ENCODE measurements around the gene FAM83G.

Gene FAM83G

DNA sequence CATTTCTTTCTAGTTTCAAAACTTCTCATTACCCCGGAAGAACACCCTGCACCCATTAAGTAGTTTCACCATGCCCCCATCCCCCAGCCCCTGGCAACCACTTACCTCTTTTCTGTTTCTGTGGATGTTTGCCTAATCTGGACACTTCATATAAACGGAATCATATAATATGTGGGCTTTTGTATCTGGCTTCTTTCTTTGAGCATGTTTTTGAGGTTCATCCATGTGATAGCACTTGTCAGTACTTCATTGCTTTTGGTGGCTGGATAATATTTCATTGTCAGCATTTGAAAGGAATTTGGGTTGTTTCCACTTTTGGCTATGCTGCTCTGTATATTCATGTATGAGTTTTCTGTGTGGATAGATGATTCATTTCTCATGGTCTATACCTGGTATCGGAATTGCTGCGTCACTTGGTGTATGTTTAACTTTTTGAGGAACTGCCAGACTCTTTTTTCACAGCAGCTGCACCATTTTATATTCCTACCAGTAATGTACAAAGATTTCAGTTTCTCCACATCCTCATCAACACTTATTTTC, 82.6 kb downstream of the FAM83G start:
- no peak overlapping the region for H3K23ac ChIP-seq (ENCODE audit: low read depth, low read length, poor library complexity)
- H3K4ac ChIP-seq (ENCODE audit: low read length): no peak overlapping the region
- no peaks in the 10 kb centered on the region for H3K27me3 ChIP-seq (ENCODE audit: control insufficient read depth in 3 of 3, insufficient read depth in 3 of 3, low read depth in 1 of 3, low read length in 3 of 3)
- H3K4me2 ChIP-seq (ENCODE audit: insufficient read depth, low read length, poor library complexity, severe bottlenecking): no peak overlapping the region
- no peaks in the 10 kb centered on the region for H3K79me1 ChIP-seq (ENCODE audit: low read depth, low read length)
- H3K27ac ChIP-seq (replicated peaks; ENCODE audit: low read length): no peak overlapping the region
- no peak overlapping the region for H4K8ac ChIP-seq (ENCODE audit: low read depth, low read length)
- H3K4me1 ChIP-seq (ENCODE audit: control insufficient read depth in 2 of 2, insufficient read depth in 1 of 2, low read depth in 1 of 2, low read length in 2 of 2): peaks cover 0 to 6% of the 10 kb centered on the region in 2 donors
- DNase-seq (ENCODE audit: low spot score): no peak
- no peak overlapping the region for H2BK120ac ChIP-seq (ENCODE audit: low read depth, low read length)
- no peak overlapping the region for H3K4me3 ChIP-seq (ENCODE audit: low read length in 2 of 2)
- H3K9ac ChIP-seq (ENCODE audit: low read depth, low read length, poor library complexity): no peak overlapping the region
- no peak overlapping the region for H2BK5ac ChIP-seq (ENCODE audit: low read length)
- no CpG with 5 or more reads among the region's 4 CpGs for WGBS, 2 donors (ENCODE audit: extremely low coverage in 2 of 2, insufficient read length in 2 of 2, insufficient replicate concordance in 1 of 2)
- peaks cover 5 to 53% of the 10 kb centered on the region in 2 donors for H3K36me3 ChIP-seq (replicated peaks in 1 of 2; ENCODE audit: control insufficient read depth in 2 of 2, insufficient read depth in 2 of 2, low read length in 2 of 2)
- H2BK12ac ChIP-seq (ENCODE audit: low read length): no peak overlapping the region
- no peak overlapping the region for H2BK15ac ChIP-seq (ENCODE audit: low read length)
- H3K9me3 ChIP-seq (replicated peaks in 1 of 2; ENCODE audit: control insufficient read depth in 2 of 2, insufficient read depth in 1 of 2, low read depth in 1 of 2, low read length in 2 of 2): peaks cover 0 to 2% of the 10 kb centered on the region in 2 donors
- H3K18ac ChIP-seq (ENCODE audit: low read length): no peak overlapping the region
- H2AK5ac ChIP-seq (ENCODE audit: low read depth, low read length): no peak overlapping the region
- H4K91ac ChIP-seq (ENCODE audit: low read depth, low read length, poor library complexity): no peak overlapping the region
- no peak overlapping the region for H3K14ac ChIP-seq (ENCODE audit: low read length)
- H2AFZ ChIP-seq (ENCODE audit: low read length): no peak overlapping the region

- no peak overlapping the region for H2AFZ ChIP-seq (ENCODE audit: low read length)
- no peak for DNase-seq (ENCODE audit: low spot score)
- peaks cover 0 to 6% of the 10 kb centered on the region in 2 donors for H3K4me1 ChIP-seq (ENCODE audit: control insufficient read depth in 2 of 2, insufficient read depth in 1 of 2, low read depth in 1 of 2, low read length in 2 of 2)
- WGBS, 2 donors (ENCODE audit: extremely low coverage in 2 of 2, insufficient read length in 2 of 2, insufficient replicate concordance in 1 of 2): no CpG with 5 or more reads among the region's 2 CpGs
- H2BK15ac ChIP-seq (ENCODE audit: low read length): no peak overlapping the region
- H3K36me3 ChIP-seq (replicated peaks in 1 of 2; ENCODE audit: control insufficient read depth in 2 of 2, insufficient read depth in 2 of 2, low read length in 2 of 2): peaks cover 5 to 53% of the 10 kb centered on the region in 2 donors
- H3K18ac ChIP-seq (ENCODE audit: low read length): no peak overlapping the region
- H4K91ac ChIP-seq (ENCODE audit: low read depth, low read length, poor library complexity): no peak overlapping the region
- no peak overlapping the region for H3K4ac ChIP-seq (ENCODE audit: low read length)
- no peak overlapping the region for H2AK5ac ChIP-seq (ENCODE audit: low read depth, low read length)
- H3K23ac ChIP-seq (ENCODE audit: low read depth, low read length, poor library complexity): no peak overlapping the region
- no peak overlapping the region for H4K8ac ChIP-seq (ENCODE audit: low read depth, low read length)
- no peak overlapping the region for H3K9ac ChIP-seq (ENCODE audit: low read depth, low read length, poor library complexity)
- H3K14ac ChIP-seq (ENCODE audit: low read length): no peak overlapping the region
- H2BK12ac ChIP-seq (ENCODE audit: low read length): no peak overlapping the region
- no peak overlapping the region for H3K4me3 ChIP-seq (ENCODE audit: low read length in 2 of 2)
- H2BK120ac ChIP-seq (ENCODE audit: low read depth, low read length): no peak overlapping the region
- H3K79me1 ChIP-seq (ENCODE audit: low read depth, low read length): no peaks in the 10 kb centered on the region
- peaks cover 0 to under 1% of the 10 kb centered on the region in 2 donors for H3K9me3 ChIP-seq (replicated peaks in 1 of 2; ENCODE audit: control insufficient read depth in 2 of 2, insufficient read depth in 1 of 2, low read depth in 1 of 2, low read length in 2 of 2)
- H2BK5ac ChIP-seq (ENCODE audit: low read length): no peak overlapping the region
- H3K27ac ChIP-seq (replicated peaks; ENCODE audit: low read length): no peak overlapping the region
- no peak overlapping the region for H3K4me2 ChIP-seq (ENCODE audit: insufficient read depth, low read length, poor library complexity, severe bottlenecking)
- no peaks in the 10 kb centered on the region for H3K27me3 ChIP-seq (ENCODE audit: control insufficient read depth in 3 of 3, insufficient read depth in 3 of 3, low read depth in 1 of 3, low read length in 3 of 3)
Observed at GRCh38 chr17:18921485-18921884, 83.1 kb downstream of the FAM83G start.

DNA sequence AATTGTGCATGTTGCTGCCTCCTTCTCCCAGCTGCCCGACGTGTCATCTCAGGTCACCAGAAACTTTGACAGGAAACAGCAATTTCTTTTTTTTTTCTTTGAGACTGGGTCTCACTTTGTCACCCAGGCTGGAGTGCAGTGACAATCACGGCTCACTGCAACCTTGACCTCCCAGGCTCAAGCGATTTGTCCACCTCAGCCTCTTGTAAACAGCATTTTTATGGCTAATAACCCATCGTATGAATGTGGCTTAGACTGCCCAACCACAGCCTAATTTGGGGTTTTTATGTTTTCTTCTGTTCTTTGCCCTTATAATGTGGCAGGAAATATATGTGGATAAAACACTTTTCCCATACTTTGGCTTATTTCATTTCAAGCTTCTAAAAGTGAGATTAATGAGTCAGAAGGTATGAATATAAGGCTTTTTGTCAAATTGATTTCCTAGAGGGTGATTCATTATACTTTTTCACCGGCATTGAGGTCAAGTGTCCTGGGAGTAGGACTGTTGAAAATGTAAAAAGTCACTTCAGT, 83.6 kb downstream of the FAM83G start:
- Histone ChIP-seq H3K4me2 (ENCODE audit: insufficient read depth, low read length, poor library complexity, severe bottlenecking) (no peak overlapping the region), H3K23ac (ENCODE audit: low read depth, low read length, poor library complexity) (no peak overlapping the region), H3K4me1 (ENCODE audit: control insufficient read depth in 2 of 2, insufficient read depth in 1 of 2, low read depth in 1 of 2, low read length in 2 of 2) (peaks cover 0 to 6% of the 10 kb centered on the region in 2 donors), H3K18ac (ENCODE audit: low read length) (no peak overlapping the region), H2BK15ac (ENCODE audit: low read length) (no peak overlapping the region), H2BK12ac (ENCODE audit: low read length) (no peak overlapping the region), H3K14ac (ENCODE audit: low read length) (no peak overlapping the region), H3K9me3 (replicated peaks in 1 of 2; ENCODE audit: control insufficient read depth in 2 of 2, insufficient read depth in 1 of 2, low read depth in 1 of 2, low read length in 2 of 2) (no peaks in the 10 kb centered on the region), H2BK120ac (ENCODE audit: low read depth, low read length) (no peak overlapping the region), H3K27ac (replicated peaks; ENCODE audit: low read length) (no peak overlapping the region), H3K27me3 (ENCODE audit: control insufficient read depth in 3 of 3, insufficient read depth in 3 of 3, low read depth in 1 of 3, low read length in 3 of 3) (no peaks in the 10 kb centered on the region), H3K36me3 (replicated peaks in 1 of 2; ENCODE audit: control insufficient read depth in 2 of 2, insufficient read depth in 2 of 2, low read length in 2 of 2) (peaks cover 6 to 56% of the 10 kb centered on the region in 2 donors), H3K79me1 (ENCODE audit: low read depth, low read length) (no peaks in the 10 kb centered on the region), H3K4me3 (ENCODE audit: low read length in 2 of 2) (no peak overlapping the region), H3K4ac (ENCODE audit: low read length) (no peak overlapping the region), H4K8ac (ENCODE audit: low read depth, low read length) (no peak overlapping the region), H2AFZ (ENCODE audit: low read length) (no peak overlapping the region), H4K91ac (ENCODE audit: low read depth, low read length, poor library complexity) (no peak overlapping the region), H2BK5ac (ENCODE audit: low read length) (no peak overlapping the region), H3K9ac (ENCODE audit: low read depth, low read length, poor library complexity) (no peak overlapping the region), H2AK5ac (ENCODE audit: low read depth, low read length) (no peak overlapping the region)
- DNase-seq (ENCODE audit: low spot score): no peak
- no CpG with 5 or more reads among the region's 6 CpGs for WGBS, 2 donors (ENCODE audit: extremely low coverage in 2 of 2, insufficient read length in 2 of 2, insufficient replicate concordance in 1 of 2)

DNA sequence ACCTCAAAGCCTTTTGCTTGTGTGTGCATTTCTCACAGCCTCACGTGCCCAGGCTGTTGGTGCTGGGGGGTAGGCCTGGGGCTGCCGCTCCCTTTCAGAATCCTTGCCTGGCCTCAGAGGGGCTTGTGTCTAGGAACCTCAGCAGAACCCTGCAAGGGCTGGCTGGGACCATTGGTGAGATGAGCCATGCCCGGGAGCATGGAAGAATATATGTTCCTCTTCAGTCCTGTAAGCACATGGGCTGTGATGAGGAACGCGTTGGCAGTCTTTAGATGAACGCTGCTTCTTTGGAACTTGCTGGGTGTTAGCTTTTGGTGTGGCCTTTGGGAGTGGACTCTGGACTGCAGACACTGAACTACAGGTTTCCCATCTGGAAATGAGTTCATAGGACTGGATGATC, 84.6 kb downstream of the FAM83G start:
- no CpG with 5 or more reads among the region's 6 CpGs for WGBS, 2 donors (ENCODE audit: extremely low coverage in 2 of 2, insufficient read length in 2 of 2, insufficient replicate concordance in 1 of 2)
- Histone ChIP-seq H2BK5ac (ENCODE audit: low read length) (no peak overlapping the region), H3K4me1 (ENCODE audit: control insufficient read depth in 2 of 2, insufficient read depth in 1 of 2, low read depth in 1 of 2, low read length in 2 of 2) (peaks cover 0 to 6% of the 10 kb centered on the region in 2 donors), H2AK5ac (ENCODE audit: low read depth, low read length) (no peak overlapping the region), H2BK120ac (ENCODE audit: low read depth, low read length) (no peak overlapping the region), H4K91ac (ENCODE audit: low read depth, low read length, poor library complexity) (no peak overlapping the region), H2BK15ac (ENCODE audit: low read length) (no peak overlapping the region), H2AFZ (ENCODE audit: low read length) (no peak overlapping the region), H3K18ac (ENCODE audit: low read length) (no peak overlapping the region), H3K36me3 (replicated peaks in 1 of 2; ENCODE audit: control insufficient read depth in 2 of 2, insufficient read depth in 2 of 2, low read length in 2 of 2) (peaks cover 7 to 57% of the 10 kb centered on the region in 2 donors), H4K8ac (ENCODE audit: low read depth, low read length) (no peak overlapping the region), H3K14ac (ENCODE audit: low read length) (no peak overlapping the region), H3K23ac (ENCODE audit: low read depth, low read length, poor library complexity) (no peak overlapping the region), H3K4me2 (ENCODE audit: insufficient read depth, low read length, poor library complexity, severe bottlenecking) (no peak overlapping the region), H2BK12ac (ENCODE audit: low read length) (no peak overlapping the region), H3K27ac (replicated peaks; ENCODE audit: low read length) (no peak overlapping the region), H3K79me1 (ENCODE audit: low read depth, low read length) (no peaks in the 10 kb centered on the region), H3K9ac (ENCODE audit: low read depth, low read length, poor library complexity) (no peak overlapping the region), H3K27me3 (ENCODE audit: control insufficient read depth in 3 of 3, insufficient read depth in 3 of 3, low read depth in 1 of 3, low read length in 3 of 3) (no peaks in the 10 kb centered on the region), H3K4me3 (ENCODE audit: low read length in 2 of 2) (no peak overlapping the region), H3K9me3 (replicated peaks in 1 of 2; ENCODE audit: control insufficient read depth in 2 of 2, insufficient read depth in 1 of 2, low read depth in 1 of 2, low read length in 2 of 2) (no peaks in the 10 kb centered on the region), H3K4ac (ENCODE audit: low read length) (no peak overlapping the region)
- DNase-seq (ENCODE audit: low spot score): no peak
